ENCODE results near the gene RBM15.

Gene RBM15

DNA sequence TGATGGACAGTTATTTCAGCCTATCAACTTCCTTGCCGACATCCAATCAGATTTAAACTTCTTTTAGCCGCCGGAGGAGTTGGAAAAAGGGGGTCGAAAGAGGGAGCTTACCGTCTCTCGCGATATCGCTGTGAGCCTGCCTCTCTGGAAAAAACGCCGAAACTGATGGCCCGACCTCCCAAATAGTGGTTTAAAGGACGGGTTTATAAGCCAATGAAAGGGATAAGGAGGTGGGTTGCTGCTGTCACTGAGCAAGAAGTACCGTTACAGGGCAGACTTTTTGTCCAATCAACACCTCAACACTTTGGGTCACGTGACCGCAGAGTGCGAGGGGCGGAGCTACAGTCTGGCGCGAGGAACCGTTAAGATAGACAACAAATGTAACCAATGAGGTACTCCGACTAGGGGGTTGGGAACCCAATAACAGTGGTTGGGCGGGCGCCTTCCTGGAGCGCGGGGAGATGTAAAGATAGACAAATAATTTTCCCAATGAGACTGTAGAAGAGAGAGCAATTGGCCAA is at the start of gene RBM15:
Gene RBM15, plus strand, starts transcription at position 492 of the 521 bp plus-strand sequence. Its CDS starts 29 bp downstream, at position 521.
- peak; percentile 100 for DNase-seq

DNA sequence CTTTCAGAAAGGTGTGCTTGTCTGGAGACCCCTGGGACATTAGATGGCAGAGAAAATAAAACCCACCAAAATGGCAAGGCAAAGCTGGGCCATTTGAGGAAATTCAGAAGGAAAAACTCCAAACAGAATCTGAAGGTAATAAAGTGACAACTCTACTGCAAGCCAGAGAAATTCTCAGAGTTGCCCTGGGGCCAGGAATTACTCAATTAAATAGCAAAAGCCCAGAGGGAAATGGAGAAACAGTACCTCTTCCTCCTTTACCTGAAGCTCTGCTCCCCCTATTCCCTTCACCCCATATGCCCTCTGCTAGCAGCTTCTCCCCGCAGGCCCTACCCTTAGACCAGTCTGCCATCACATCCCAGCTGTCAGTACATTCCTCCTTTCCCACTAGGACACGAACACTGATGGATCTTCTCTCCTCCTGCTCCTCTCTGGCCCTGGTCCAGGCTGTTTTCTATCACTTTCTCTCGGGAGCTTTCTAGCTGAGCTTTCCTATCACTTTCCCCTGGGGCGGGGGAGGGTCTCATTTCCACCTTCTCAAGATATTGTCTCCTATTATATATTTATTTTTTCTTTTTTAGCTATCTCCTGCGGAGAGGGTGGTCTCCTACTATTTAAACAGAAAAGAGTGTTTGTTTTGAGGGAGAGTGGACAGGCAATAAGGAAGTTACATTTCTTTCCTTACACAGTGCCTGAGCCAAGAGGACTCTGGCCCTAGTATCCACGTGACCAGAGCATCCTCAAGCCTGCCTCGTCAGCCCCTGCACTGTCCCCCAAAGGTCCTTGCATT is 47.7 kb upstream of the RBM15 start:
- no peak for DNase-seq

DNA sequence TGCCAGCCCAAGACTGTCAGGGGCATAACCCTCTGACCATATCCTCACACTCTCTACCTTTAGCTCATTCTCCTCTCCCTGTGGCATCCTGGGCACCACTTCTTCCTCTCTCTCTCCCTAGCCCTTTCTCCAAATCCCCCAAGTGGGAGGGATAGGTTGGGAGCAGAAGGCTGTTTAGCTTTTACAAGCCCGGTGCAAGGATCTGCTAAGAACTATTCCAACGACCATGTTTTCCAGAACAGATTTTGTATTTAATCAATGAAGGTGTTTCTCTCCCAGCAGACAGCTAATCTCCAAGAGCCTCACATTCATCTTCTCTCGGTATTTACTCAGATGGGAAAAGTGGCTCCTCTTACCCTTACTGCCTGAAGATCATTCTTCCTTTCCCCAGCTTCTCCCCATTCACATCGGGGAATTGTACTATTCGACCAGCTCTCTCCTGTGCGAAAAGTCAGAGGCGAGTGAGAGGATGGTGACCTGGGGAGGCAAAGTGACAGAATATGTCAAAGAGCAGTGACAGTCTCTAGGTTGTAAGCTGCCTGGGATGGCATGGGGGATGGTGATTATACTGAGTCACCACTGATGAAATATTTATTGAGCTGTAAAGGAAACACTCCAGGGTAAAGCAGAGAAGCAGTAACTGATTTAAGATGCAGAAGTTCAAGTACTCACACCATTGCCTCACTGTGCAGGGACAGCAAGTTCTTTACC is 47.0 kb upstream of the RBM15 start:
- peak; percentile 46 for DNase-seq

- peak; percentile 45 for DNase-seq
Observed at GRCh38 chr1:110293601-110294104, 45.5 kb upstream of the RBM15 start.

GRCh38 chr1:110294308-110294707 is 44.9 kb upstream of the RBM15 start:
- no peak for DNase-seq

DNA sequence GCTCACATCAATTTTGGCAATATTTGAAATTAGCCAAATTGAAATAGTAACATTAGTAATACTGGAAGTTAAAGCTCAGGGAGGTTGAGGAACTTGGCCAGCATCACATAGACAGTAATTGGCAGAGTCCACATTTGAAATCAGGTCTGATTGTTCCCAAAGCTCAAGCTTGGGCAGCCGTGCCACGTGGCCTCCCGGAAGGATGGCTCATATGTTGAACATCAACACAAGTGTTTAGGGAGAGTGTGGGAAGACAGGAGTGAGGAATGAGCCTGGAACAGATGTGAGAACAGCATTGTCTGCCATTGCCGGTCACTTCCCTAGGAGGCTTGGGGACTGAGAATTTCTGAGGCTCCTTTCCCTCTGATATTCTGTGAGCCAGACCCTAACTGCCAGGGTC is 40.2 kb upstream of the RBM15 start:
- DNase-seq = no peak

DNA sequence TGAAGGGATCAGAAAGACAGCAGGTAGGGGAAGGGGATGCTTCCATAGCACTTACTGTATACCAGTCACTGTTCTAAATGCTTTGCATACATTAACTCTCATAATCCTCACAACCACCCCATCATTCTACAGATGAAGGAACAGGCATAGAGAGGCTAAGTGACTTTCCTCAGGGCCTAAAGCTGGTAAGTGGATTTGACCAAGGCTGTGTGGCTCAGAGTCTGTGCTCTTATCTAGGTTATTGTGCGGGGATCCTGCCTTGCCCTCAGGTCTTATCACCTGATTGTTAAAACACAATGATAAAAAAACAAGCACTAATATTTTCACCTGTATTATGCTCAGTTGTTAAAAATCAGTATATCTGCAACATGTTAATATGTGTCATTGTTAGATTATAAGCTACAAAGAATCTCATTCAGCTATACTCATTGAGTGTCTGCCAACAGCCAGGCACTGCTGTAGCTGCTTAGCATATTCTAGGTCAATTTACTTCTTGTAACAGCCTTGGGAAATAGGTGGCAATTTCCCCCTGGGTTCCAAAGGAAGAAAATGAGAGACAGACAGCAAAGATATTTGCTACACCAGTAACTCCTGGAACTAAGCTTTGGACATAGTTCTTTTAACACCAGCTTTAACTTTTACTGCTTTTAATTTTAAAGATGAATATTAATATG is 38.6 kb upstream of the RBM15 start:
- no peak for DNase-seq

DNA sequence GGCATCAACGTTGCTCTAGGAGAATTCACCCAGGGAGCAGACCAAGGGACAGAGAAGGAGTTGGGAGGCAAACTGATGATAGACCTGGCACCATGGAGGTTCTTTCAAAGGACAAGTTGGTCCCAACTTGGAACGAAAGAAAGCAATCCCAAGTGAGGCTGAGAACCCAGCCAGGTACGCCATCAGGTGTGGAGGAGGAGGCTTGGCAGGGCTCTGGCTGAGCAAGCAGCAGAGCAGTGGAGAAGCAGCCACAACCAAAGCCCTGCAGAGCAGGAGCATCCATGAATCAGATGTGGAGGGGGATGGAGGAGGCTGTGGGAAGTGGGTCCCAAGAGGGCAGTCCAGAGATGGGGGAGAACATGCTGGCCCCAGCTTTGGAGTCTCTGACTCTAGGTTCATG is 36.3 kb upstream of the RBM15 start:
- DNase-seq = no peak

DNA sequence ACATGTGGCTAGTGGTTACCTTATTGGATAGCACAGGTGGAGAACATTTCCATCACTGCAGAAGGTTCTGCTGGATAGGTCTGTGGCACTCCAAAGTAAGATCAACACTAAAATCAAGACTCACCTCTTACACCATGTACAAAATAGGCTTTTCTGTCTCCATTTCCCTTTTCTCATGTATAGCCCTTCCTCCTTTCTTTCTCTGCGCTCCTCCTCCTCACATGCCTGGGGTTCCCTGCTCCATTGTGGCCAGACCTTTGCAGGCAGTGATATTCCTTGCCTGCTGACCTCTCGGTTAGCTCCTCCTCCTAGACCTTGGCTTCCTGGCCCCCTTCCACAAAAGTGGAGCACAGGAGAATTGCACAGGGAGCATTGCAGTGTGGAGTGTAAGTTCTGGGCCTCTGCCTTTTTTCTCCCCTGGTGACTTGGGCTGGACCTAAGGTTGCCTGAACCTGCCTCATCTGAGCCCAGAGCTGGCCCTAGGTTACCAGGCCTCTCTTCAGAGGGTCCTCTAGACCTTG is 33.2 kb upstream of the RBM15 start:
- DNase-seq = peak; percentile 30

DNA sequence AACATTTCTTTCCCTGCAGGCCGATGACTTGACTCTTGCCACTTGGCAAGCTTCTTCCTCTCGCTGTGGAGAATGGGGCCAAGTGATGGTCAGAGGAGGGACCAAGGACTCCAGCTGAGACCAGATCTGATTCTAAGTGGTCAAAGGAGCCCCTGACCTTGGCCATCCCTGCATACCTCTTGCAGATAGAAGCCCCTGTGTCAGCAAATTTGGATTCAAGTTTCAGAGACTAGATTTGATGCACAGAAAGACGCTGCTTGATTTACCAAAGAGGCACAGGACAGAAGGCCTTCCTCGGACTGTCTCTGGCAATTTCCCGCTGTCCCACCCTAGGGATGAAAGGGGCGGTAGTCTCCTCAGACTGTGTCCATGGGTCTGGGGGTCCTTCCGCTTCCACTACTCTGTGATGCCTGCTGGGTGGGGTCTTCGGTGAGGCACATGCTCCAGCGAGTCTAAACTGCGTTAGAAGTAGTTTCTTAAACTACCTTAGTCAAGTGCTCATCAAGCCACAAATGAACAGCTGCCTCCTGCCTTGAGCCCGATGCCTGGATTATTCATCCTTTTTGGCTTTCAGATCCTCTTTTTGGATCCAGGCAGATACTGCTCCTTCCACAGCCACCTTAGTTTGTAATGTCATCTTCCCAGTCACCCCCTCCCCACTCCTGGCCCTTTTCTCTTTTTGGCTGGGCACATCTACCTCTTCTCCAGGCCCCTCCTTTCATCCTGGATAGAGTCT is 31.8 kb upstream of the RBM15 start:
- DNase-seq = peak; percentile 65

GRCh38 chr1:110308247-110308646 is 30.9 kb upstream of the RBM15 start:
- DNase-seq = peak; percentile 41

- DNase-seq = no peak
Observed at GRCh38 chr1:110309139-110309538, 30.0 kb upstream of the RBM15 start.

DNA sequence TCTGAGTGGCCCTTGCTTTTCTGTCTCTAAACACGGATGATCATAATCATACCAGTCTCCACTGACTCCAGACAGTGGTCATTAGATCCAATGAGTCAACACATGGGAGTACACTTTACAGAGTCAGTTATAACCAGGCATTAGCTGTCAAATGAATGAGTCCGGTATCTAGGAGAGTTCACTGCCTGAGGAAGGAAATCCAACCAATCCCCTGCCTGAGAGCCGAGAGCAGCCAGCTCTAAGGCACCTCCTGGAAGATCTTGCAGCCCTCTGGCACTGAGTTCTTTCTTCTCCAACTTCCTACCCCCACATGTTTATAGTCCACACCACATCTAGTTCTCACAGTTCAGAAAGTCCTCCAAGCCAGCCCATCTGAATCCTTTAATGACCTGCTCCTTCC is 29.4 kb upstream of the RBM15 start:
- no peak for DNase-seq

- no peak for DNase-seq
Observed at GRCh38 chr1:110310300-110310699, 28.9 kb upstream of the RBM15 start.

DNA sequence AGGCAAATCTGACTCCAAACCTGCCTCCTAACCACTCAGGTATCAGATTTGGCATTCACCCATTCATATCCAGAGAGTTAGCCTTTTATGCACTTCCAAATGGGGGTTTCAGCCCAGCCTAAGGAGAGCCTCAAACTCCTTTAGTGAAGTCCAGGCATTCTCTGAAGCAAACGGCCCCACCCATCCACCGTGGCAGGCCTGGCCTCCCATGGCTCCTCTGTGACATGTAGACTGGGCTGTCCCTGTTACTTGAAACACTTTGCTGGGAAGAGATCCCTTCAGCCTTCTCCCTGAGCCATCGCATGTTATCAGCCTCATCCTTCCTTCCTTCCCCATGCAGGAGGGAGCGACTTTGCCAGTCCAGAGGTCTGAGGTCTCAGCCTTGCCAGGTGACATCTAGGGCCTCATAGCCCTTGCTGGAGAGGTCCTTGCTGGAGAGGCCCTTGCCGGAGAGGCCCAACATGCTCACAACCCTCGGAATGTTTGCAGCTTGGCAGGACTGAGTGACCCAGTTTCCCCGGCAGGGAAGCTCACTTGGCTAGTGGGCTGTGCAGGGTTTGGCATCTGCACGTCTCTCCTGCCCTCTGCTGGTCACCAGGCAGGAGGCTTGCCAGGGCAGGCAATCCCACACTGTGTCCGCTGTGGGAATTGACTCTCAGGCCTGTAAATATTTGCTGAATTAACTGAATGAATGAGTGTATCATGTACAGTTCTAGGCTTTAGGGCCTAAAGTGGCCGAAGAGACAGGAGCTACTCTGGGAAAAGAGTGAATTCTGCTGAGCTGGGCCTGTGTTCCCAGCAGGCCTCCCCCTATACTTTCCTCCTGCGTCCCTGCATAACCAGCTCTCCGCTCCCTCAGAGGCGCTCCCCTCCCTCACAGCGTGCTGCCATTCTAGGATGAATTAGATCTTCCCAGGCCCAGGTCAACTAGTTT is 26.7 kb upstream of the RBM15 start:
- peak; percentile 83 for DNase-seq

- no peak for DNase-seq
Observed at GRCh38 chr1:110316735-110317134, 22.4 kb upstream of the RBM15 start.

DNA sequence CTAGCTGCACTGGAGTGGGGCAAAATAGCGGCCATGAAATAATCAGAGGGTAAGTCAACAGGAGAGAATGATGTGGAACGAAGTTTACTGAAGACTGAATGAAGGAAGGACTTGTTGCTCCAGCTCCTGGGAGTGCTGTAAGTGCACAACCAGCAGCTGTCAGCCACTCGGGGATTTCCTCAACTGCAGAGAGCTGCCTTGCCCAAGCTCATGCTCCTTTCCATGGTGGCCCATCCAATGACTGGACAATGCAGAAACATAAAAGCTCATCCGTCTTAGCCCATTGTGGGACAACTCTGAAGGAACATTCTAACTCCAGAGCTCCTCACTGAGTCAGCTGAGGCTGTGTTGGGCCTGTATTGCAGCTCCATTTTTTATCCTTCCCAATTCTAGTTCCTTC is 21.1 kb upstream of the RBM15 start:
- no peak for DNase-seq

DNA sequence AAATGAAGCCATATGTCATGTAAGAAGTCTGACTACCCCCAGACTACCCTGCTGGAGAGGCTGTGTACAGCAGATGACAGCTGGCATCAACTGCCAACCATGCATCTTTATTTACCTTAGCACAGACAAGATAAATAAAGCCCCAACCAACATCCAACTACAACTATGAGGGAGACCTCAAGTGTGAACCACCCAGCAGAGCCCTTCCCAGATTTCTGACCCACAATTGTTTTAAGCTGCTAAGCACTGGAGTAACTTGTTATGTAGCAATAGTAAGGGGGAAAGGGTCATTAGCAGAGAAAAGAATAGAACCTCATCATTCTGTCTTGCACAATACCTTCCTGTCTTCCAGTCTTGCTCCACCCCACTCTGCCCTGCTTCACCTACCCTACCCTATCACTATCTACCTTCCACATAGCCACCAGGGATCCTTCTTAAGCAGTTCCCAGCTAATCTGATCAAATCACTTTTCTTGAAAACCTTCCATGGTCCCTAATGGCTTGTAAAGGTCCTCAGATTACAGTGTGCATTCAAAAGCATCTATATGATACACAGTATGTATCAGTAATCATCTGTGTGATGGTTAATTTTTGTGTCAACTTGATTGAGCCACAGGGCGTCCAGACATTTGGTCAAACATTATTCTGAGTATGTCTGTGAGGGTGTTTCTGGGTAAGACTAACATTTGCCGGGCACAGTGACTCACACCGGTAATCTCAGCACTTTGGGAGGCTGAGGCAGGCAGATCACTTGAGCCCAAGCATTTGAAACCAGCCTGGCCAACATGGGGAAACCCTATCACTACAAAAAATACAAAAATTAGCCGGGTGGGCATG is 19.6 kb upstream of the RBM15 start:
- no peak for DNase-seq

DNA sequence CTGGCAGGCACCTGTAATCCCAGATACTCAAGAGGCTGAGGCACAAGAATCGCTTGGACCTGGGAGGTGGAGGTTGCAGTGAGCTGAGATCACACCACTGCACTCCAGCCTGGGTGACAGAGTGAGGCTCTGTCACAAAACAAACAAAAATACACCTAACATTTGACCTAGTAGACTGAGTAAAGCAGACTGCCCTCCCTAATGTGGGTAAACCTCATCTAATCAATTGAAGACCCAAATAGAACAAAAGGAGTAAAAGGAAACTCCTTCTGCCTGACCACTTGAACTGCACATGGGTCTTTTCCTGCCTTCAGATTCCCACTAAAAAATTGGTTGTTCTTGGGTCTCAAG is 19.0 kb upstream of the RBM15 start:
- DNase-seq = no peak

DNA sequence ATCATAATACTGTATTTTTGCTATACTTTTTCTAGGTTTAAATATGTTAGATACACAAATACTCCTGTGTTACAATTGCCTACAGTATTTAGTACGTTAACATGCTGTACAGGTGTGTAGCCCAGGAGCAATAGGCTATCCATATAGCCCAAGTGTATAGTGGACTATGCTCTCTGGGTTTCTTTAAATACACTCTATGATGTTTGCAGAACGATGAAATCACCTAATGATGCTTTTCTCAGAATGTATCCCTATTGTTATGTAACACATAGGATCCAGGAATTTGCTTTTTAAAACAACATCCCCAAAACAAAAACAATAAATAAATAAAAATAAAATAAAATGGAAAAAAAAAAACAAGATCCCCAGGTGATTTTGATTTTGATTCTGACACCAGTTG is 18.1 kb upstream of the RBM15 start:
- DNase-seq = no peak
